CD14-positive monocyte (primary cell): Measurements from ENCODE around the gene CPNE2. TPM values are rescaled to one million over a fixed set of nuclear protein-coding genes. Genes with fewer than 3 reads are reported as not detected.

ENCODE experiments used
- DNase-seq, 3 donors: peaks; one replicate each; pipeline ENCODE4 v3.0.0-alpha.2; 2011 to 2022
- H2AFZ ChIP-seq: 2 replicates; pipeline ENCODE4 v1.6.0; 2012; ENCODE audit warnings: mild to moderate bottlenecking, low read depth, low read length, inconsistent platforms; ENCODE audit not compliant: insufficient read depth, poor library complexity, severe bottlenecking
- H3K27ac ChIP-seq, 2 donors: 1 replicate in 1 of 2; 2 replicates in 1 of 2; pipeline ENCODE4 v1.5.1; 2012 to 2013; ENCODE audit warnings: low read length in 2 of 2, control low read depth in 1 of 2, inconsistent platforms in 1 of 2, low read depth in 1 of 2, mild to moderate bottlenecking in 1 of 2
- H3K27me3 ChIP-seq, 2 donors: one replicate each; pipeline versions ENCODE4 v1.6.0 to v1.6.1; 2011 to 2013; ENCODE audit warnings: low read length in 2 of 2; ENCODE audit not compliant: control insufficient read depth in 2 of 2, insufficient read depth in 2 of 2
- H3K36me3 ChIP-seq, 2 donors: replicated peaks in 1 of 2; 1 replicate in 1 of 2; 2 replicates in 1 of 2; pipeline versions ENCODE4 v1.5.1 to v1.6.1; 2012 to 2013; ENCODE audit warnings: low read length in 2 of 2, control low read depth in 1 of 2, inconsistent platforms in 1 of 2, mild to moderate bottlenecking in 1 of 2; ENCODE audit not compliant: insufficient read depth in 2 of 2, control insufficient read depth in 1 of 2
- H3K4me1 ChIP-seq, 2 donors: 1 replicate in 1 of 2; 2 replicates in 1 of 2; pipeline versions ENCODE4 v1.5.1 to v1.6.1; 2012 to 2013; ENCODE audit warnings: low read length in 2 of 2, control low read depth in 1 of 2, inconsistent platforms in 1 of 2, mild to moderate bottlenecking in 1 of 2, moderate library complexity in 1 of 2; ENCODE audit not compliant: insufficient read depth in 2 of 2, control insufficient read depth in 1 of 2
- H3K4me2 ChIP-seq: replicated peaks from 2 replicates; pipeline ENCODE3; 2012; ENCODE audit warnings: low read length, moderate library complexity, mild to moderate bottlenecking; ENCODE audit not compliant: poor library complexity, severe bottlenecking; ENCODE audit errors: extremely low read depth
- H3K4me3 ChIP-seq, 3 experiments: fragments of 200-600 bp in 1 of 3; sonication (generic) in 1 of 3; replicated peaks in 1 of 3; 1 replicate in 2 of 3; 2 replicates in 1 of 3; pipeline ENCODE4 v1.5.1; 2011 to 2013; ENCODE audit warnings: low read length in 3 of 3, mild to moderate bottlenecking in 3 of 3, control low read depth in 2 of 3, low read depth in 2 of 3, inconsistent platforms in 1 of 3, moderate library complexity in 1 of 3
- H3K79me2 ChIP-seq: 2 replicates; pipeline ENCODE4 v1.6.0; 2012; ENCODE audit warnings: mild to moderate bottlenecking, control low read depth, inconsistent platforms, low read length, moderate library complexity; ENCODE audit not compliant: insufficient read depth
- H3K9ac ChIP-seq: 2 replicates; pipeline ENCODE4 v1.6.0; 2017; ENCODE audit warnings: low read length, mild to moderate bottlenecking; ENCODE audit not compliant: insufficient read depth, poor library complexity, severe bottlenecking
- H3K9me3 ChIP-seq, 2 donors: replicated peaks in 1 of 2; 1 replicate in 1 of 2; 2 replicates in 1 of 2; pipeline versions ENCODE4 v1.5.1 to v1.6.1; 2012 to 2013; ENCODE audit warnings: low read length in 2 of 2, control low read depth in 1 of 2; ENCODE audit not compliant: control insufficient read depth in 1 of 2, insufficient read depth in 1 of 2
- H4K20me1 ChIP-seq: 2 replicates; pipeline ENCODE4 v1.6.0; 2012; ENCODE audit warnings: mild to moderate bottlenecking, low read length, control low read depth, moderate library complexity; ENCODE audit not compliant: insufficient read depth
- H3K27ac Mint-ChIP-seq, 7 donors: one replicate each; pipeline ENCODE4 v1.8.0; 2020; ENCODE audit warnings: mild to moderate bottlenecking in 7 of 7, mixed read lengths in 7 of 7, moderate library complexity in 6 of 7, inconsistent platforms in 2 of 7
- H3K27me3 Mint-ChIP-seq, 3 donors: one replicate each; pipeline ENCODE4 v1.8.0; 2021 to 2022; ENCODE audit warnings: low read depth in 3 of 3, mild to moderate bottlenecking in 3 of 3, mixed read lengths in 3 of 3, moderate library complexity in 3 of 3, inconsistent platforms in 1 of 3
- H3K36me3 Mint-ChIP-seq, 2 donors: one replicate each; pipeline ENCODE4 v1.8.0; 2020; ENCODE audit warnings: mixed read lengths in 2 of 2, inconsistent platforms in 1 of 2, mild to moderate bottlenecking in 1 of 2
- H3K4me1 Mint-ChIP-seq: one replicate; pipeline ENCODE4 v1.8.0; 2020; ENCODE audit warnings: mild to moderate bottlenecking, mixed read lengths
- H3K4me3 Mint-ChIP-seq, 2 donors: one replicate each; pipeline ENCODE4 v1.8.0; 2020; ENCODE audit warnings: mild to moderate bottlenecking in 2 of 2, mixed read lengths in 2 of 2, moderate library complexity in 1 of 2
- H3K9me3 Mint-ChIP-seq, 7 donors: one replicate each; pipeline ENCODE4 v1.8.0; 2020 to 2022; ENCODE audit warnings: mixed read lengths in 7 of 7, mild to moderate bottlenecking in 6 of 7, moderate library complexity in 6 of 7, inconsistent platforms in 2 of 7
- WGBS: methylation state at CpG from one replicate; pipeline ENCODE4 v1.1.5; 2013; ENCODE audit warnings: missing lambda C conversion rate; ENCODE audit not compliant: insufficient coverage; 5-methylcytosine and 5-hydroxymethylcytosine counted together
- intact Hi-C, 2 donors: fragments of 100-400 bp; cut with micrococcal nuclease; formaldehyde crosslinking; loops; one replicate each; pipeline versions ENCODE4 v1.15.0 to v1.15.1; 2023
- polyA plus RNA-seq, 3 donors: library from polyadenylated mRNA; depleted of rRNA in 1 of 3; unstranded in 2 of 3; stranded (reverse) in 1 of 3; fragments of 300-500 nt in 2 of 3; fragments of >200 nt in 1 of 3; fragmentation: Illumina TruSeq in 2 of 3; gene quantifications; 1 replicate in 2 of 3; 2 replicates in 1 of 3; pipeline ENCODE4 v1.2.3, GENCODE V29; 2012 to 2021
- TF ChIP-seq, protein P1 (sequence below): fragments of 200-600 bp; IDR thresholded peaks from one replicate; pipeline ENCODE4 v1.8.0; 2022; ENCODE audit warnings: antibody characterized with exemption, mild to moderate bottlenecking

The CPNE2 gene
- polyA plus RNA-seq, 3 donors = 18.3 to 68.8 (median 23.9) TPM

DNA sequence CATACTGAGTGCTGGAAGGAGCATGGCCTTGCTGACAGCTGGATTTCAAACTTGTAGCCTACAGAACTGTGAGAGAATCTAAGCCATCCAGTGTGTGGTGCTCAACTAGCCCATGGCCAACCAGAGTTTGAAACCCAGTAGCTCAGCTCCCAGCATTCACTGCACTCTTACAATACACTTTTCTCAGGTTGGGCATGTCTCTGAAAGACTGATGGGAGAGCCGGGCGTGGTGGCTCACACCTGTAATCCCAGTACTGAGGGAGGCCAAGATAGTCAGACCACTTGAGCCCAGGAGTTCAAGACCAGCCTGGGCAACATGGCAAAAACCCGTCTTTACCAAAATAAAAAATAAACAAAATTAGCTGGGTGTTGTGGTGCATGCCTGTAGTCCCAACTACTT lies 3.8 kb downstream of the CPNE2 start:
- Mint-ChIP-seq H3K4me3 (no peak overlapping the region), H3K36me3 (peaks cover 14 to 34% of the 10 kb centered on the region in 2 donors), H3K27ac (peak overlapping the region in 1 of 7 donors; percentile 44), H3K27me3 (peaks cover 0 to 3% (median 0%) of the 10 kb centered on the region in 3 donors), H3K9me3 (no peaks in the 10 kb centered on the region), H3K4me1 (peaks cover 57% of the 10 kb centered on the region)
- intact Hi-C loops = no loop called here
- Histone ChIP-seq H3K79me2 (peaks cover 80% of the 10 kb centered on the region), H3K4me3 (no peak overlapping the region), H3K9me3 (no peaks in the 10 kb centered on the region), H3K27ac (peak overlapping the region in 1 of 2 donors; percentile 26), H2AFZ (no peak overlapping the region), H3K4me1 (peaks cover 24 to 35% of the 10 kb centered on the region in 2 donors), H3K4me2 (no peak overlapping the region), H3K9ac (no peak overlapping the region), H3K36me3 (peaks cover 0 to 5% of the 10 kb centered on the region in 2 donors), H3K27me3 (no peaks in the 10 kb centered on the region), H4K20me1 (peaks cover 58% of the 10 kb centered on the region)
- WGBS = no CpG with 5 or more reads among the region's 3 CpGs
- TF ChIP-seq, protein P1, sequence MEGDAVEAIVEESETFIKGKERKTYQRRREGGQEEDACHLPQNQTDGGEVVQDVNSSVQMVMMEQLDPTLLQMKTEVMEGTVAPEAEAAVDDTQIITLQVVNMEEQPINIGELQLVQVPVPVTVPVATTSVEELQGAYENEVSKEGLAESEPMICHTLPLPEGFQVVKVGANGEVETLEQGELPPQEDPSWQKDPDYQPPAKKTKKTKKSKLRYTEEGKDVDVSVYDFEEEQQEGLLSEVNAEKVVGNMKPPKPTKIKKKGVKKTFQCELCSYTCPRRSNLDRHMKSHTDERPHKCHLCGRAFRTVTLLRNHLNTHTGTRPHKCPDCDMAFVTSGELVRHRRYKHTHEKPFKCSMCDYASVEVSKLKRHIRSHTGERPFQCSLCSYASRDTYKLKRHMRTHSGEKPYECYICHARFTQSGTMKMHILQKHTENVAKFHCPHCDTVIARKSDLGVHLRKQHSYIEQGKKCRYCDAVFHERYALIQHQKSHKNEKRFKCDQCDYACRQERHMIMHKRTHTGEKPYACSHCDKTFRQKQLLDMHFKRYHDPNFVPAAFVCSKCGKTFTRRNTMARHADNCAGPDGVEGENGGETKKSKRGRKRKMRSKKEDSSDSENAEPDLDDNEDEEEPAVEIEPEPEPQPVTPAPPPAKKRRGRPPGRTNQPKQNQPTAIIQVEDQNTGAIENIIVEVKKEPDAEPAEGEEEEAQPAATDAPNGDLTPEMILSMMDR = no peak
- DNase-seq = no peak

DNA sequence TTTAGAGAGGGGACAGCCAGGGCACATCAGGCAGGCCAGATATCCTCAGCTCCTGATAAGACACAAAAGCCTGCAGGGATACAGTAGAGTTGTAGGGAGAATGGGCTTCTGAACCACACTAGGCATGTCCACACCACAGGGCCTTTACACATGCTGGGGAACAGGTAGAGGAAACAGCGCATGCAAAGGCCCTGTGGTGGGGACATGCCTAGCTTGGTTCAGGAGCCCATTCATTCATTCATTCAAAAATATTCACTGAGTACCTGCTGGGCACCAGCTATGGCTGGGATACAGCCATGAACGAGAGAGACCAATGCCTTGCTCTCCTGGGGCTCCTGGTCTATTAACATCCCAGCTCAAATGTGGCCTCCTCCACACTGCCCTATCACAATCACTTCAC lies 4.4 kb downstream of the CPNE2 start:
- H3K27me3 Mint-ChIP-seq = no peaks in the 10 kb centered on the region
- peaks cover 18 to 29% of the 10 kb centered on the region in 2 donors for H3K4me1 ChIP-seq
- H3K4me2 ChIP-seq = no peak overlapping the region
- H3K9me3 Mint-ChIP-seq = no peaks in the 10 kb centered on the region
- no peak overlapping the region for H3K27ac Mint-ChIP-seq
- H3K79me2 ChIP-seq = peaks cover 86% of the 10 kb centered on the region
- TF ChIP-seq, protein P1 = no peak
- no peak overlapping the region for H2AFZ ChIP-seq
- WGBS = 95% methylated on average over 2 of the region's 2 CpGs
- H3K36me3 ChIP-seq = peaks cover 0 to 5% of the 10 kb centered on the region in 2 donors
- no peaks in the 10 kb centered on the region for H3K27me3 ChIP-seq
- H3K4me3 ChIP-seq = no peak overlapping the region
- peaks cover 51% of the 10 kb centered on the region for H3K4me1 Mint-ChIP-seq
- DNase-seq = no peak
- no peak overlapping the region for H3K27ac ChIP-seq
- H3K36me3 Mint-ChIP-seq = peaks cover 14 to 39% of the 10 kb centered on the region in 2 donors
- H4K20me1 ChIP-seq = peaks cover 61% of the 10 kb centered on the region
- no peak overlapping the region for H3K4me3 Mint-ChIP-seq
- intact Hi-C loops = no loop called here
- H3K9me3 ChIP-seq = no peaks in the 10 kb centered on the region
- H3K9ac ChIP-seq = no peak overlapping the region
